Stimulated activated CD4-positive, alpha-beta T cell treated with anti-CD3 and anti-CD28 coated beads, Interleukin-4, amount 100 ng/mL, for 1 hour (primary cell): ENCODE data around the gene FSHR.
A peak's percentile ranks its signal among the peaks of the same experiment; 100 is the strongest.

ENCODE experiments used
- DNase-seq: peaks from one replicate; pipeline ENCODE4 v3.0.0-alpha.2; 2020

Gene FSHR

DNA sequence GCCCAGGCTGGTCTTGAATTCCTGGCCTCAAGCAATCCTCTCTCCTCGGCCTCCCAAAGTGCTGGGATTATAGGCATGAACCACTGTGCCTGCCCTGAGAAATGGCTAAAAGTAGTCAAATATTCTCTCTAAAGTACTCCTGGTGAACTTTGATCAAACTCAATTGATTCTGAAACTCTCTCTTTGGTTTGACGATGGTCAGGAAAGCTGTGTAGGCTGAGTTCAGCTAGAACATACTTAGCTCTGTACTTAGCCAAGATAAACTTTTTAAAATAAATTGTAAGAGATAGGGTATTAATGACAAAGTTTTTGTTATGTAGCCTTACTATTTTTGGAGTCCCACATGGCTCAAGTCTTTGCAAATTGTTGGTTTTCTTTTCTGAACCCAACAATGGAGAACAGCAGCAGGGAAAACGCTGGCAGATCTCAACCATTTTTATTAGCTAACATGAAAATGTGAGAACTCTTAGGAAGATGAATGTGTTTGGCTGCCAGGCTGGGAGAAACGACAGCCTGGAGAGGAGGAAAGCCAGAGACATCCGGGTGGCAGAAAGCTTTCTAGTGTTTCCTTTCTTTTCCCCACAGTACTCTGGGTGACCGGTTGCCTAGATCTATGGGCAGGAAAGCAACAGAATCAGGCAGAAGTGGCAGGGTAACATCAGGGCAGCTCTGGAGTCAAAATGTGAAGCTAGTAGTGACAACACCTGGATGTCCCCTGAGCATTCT is 205.8 kb downstream of the FSHR start:
- no peak for DNase-seq

DNA sequence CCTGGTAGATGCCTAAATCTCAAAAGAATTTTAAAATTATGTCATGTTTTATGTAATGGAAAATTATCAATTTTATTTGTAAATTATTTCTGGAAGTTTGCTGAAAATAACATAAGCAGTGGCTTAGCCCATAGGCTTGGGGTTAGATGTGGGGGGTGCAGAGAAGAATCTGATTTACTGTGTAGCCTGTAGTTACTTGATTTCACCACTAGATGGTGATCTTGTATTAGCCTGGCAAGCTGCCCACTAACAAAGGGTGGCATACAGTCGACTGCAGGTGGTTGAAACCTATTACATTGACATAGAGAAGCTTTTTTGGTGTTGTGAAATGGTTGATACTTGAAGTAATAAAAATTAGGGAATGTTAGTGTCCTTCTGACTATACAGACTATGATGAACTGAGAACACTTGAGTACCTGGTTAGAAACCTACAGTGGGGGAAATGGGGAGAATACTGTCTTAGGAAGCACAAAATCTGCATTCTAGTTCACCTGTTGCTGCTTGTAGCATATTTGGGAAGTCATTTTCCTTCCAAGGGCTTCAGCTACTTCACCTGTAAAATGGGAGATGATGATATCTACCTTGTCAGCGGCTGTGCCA is 207.8 kb downstream of the FSHR start:
- DNase-seq: peak; percentile 2

DNA sequence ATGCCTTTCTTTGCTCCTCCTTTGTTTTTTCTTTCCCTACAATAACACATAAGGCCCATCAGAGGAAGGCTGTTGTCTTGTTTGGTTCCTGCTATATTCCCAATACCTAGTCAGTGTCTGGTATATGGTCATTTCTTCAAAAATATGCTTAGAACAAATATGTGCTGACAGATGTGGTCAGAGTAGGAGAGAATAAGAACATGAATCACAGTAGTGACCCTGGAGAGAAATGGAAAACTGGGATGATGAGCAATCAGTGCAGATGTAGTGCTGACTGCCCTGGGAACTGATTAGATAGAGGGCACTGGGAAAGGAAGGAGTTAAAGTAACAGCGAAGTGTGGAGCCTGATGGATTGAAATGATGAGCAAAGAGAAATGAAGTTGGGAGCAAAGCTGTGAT is 209.4 kb downstream of the FSHR start:
- DNase-seq: no peak

DNA sequence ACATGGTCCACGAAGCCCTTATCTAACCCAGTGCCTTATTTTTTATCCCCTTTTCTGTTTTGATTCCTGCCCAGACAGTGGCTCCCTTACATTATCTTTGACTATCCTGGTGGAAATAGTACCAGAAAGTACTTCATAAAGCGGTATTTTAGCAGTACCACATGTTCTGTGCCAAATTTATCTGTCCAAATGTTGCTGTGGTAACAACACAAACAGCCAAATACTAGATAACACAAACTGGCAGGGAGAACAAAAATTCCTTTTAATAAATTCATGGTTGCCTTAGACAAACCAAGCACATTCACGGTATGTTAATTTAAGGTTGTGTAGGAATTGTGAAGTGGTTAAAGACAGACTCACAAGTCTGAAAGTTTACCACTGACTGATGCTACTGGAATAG is 210.9 kb downstream of the FSHR start:
- DNase-seq: no peak

DNA sequence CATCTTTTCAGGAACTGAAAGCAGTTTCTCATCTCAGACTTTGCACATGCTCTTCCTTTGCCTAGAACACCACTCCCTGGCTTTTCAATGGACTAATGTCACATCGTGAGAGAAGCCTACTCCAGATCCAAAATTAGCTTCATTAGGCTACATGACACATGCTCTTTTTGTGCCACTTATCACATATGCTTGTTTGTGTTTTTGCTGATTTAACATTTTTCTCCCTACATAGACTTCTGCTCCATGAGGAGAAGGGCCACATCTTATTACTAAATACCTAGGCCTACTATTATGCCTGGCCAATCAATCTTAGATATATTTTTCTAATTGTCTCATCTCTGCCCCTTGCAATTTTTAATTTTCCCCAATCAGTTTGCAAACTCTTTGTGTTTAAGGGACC is 212.4 kb downstream of the FSHR start:
- DNase-seq: no peak

DNA sequence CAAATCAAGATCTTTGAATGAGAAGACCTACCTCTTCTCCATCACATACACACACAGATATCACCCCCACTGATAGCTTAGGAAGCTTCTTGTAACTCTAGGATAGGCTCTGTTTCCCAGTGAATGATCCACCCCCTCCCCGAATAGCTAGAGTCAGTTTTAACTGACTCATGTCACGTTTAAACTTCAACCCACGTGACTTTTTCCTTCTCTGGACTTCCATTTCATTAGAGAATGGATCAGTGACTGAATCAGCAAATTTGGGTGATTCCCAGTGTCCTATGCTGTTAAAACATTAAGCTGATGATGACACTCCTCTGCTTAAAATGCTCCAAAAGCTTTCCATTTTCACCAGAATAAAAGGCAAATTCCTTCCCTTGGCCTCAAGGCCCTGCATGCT is 212.9 kb downstream of the FSHR start:
- no peak for DNase-seq

DNA sequence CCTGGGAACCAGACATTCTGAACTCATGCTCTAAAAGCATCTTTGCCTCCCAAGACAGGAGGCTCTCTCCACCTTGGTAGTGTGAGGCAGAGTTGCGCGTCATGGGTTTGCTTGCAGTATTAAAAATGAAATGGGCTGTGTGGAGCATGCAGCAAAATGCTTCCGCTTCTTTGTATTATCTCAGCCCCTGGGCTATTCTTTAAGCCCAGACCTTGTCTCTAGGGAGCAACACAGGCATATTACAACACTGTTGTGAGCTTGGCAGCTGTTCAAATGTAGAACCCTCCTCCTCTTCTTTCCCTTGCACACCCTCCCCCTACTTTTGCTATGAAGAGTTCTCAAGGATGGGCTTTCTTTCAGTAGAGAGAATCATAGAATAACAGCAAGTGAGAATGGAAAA is 213.7 kb downstream of the FSHR start:
- no peak for DNase-seq

DNA sequence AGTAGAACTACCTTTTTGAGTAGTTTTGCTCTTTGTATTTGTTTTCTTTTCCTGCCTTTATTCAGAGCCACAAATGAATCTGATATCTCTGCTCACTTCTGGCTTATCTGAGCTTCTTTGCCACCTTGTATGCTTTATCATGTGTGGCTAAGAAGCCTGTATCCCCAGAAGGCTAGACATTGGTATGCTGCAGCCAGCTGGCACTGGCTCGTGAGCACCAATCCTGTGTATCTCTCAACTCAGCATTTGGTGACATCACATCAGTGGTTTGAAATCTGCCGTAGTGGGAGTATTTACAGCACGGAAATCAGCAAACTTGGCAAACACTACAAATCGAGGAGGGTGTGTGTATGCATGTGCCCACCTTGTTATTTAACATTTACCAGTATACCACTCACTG is 215.1 kb downstream of the FSHR start:
- DNase-seq: no peak

DNA sequence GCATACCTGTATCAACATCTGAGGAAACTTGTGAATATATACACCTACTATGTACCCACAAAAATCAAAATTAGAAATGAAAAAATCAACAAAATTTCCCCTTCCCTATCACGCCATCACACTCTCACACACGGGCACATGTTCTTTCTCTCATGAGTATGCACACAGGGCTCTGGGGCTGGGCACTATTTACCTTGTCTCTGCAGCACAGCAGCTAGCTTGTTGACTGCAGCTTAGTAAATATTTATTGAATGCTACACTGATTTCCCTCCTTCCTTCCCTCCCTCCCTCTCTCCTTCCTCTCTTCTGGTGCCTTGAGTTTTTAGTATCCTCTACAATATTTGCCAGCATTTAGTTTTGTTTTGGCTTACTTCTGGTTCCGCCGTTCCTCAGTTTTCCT is 216.1 kb downstream of the FSHR start:
- DNase-seq: no peak

DNA sequence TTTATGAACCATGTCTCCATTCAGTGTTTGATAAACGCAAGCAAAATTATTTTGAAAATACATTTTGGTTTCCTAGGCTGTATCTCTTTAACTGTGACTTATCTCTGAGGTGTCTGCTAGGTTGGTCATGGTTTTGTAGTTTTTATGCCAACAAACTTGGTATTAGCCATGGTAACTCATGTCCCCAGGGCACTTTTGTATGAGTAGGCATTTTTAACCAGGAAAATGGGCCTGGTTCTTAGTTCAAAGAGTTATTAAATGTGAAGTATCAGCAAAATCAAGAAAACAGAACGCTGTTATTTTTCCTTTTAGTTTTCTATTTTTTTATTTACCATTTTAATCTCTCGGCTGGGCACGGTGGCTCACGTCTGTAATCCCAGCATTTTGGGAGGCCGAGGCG is 219.5 kb downstream of the FSHR start:
- no peak for DNase-seq

DNA sequence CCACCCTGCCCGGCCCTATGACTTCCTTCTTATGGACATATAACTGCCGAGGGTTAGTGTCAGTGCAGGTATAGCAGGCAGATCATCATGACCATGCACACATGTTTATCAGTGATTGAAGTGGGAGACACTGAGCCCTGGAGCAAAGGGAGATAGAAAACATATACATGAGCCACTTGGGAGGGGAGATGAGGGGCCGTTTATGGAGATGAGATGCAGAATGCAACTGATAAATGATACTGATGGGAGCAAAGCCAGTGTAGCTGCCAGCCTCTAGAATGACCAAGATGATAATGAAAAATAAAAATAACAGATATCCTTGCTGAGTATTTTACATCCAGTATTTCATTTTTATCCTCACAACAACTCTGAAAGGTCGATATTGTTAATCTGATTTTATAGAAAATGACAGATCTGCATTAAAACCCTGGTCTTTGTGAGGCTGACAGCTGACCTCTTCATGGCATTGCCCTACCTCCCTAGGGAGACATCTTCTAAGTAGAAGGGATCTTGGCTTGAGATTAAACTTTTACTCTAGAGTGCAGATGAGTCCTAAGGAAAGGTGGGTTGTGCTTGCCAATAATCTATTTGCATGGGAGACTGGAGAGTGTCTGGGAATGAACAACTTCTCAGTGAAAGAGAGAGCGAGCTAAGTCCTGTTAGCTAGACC is 220.4 kb downstream of the FSHR start:
- no peak for DNase-seq

DNA sequence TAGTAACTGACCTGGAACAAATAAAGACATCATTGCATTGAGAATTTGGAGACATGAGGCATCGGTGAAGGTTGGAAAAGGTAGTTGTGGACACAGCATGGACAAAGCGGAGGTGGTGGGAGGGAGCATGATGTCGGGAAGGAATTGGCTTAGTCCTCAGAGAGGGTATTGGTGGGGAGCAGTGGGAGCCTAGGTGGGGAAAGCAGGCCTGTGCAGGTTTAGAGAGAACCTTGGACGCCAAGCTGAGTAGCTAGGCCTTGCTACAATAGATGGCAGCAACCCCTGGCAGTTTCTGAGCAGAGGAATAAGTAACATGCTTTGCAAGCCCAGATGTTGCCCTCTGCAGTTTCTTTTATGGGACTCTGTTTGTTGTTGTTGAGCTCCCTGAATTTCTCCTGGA is 221.6 kb downstream of the FSHR start:
- no peak for DNase-seq

DNA sequence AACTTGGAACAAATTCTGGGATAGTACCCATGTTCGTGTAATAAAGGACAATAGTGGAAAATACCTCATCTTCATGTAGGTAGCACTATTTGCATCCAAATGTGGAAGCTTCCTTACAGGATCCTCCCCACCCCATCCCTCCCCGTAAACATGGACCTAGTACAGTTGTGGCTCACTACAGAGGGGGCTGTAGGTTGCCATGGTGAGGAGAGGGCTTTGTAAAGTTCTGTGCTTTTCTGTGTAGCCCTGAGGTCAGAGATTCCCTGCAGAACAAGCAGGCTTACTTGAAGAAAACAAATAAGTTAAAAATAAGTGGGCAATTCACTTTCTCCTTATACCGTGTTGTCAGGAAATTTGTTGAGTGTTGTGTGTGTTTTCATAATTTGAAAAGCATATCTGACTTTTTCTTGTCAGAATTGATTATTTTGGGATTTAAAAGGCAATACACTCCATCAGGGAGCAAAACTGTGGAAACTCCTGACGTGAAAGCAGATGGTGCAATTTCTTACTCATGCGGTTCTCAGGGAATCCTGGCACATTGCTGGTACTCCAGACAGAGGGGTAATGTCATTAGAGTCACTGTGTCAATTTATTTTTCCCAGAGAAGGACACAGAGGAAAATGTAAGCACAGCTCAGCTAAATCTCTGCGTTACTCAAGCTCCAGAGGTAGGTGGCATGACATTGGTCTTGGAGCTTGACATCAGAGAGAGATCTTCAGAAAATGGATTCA is 224.6 kb downstream of the FSHR start:
- no peak for DNase-seq

DNA sequence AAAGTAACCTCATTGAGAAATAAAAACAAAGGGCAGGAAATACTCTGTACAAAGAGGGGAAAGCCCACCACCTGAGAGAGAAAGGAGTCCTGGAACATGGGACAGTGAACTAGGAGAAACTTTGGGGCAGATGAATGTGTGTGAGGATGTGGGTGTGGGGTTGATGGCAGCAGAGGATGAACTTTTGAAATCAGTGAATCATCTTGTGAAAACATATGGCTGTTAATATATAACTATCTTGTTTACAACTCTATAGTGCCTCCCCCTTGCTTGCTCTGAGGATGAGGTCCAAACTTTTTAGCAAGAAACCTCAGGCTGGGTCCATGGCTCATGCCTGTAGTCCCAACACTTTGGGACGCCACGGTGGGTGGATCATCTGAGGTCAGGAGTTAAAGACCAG is 227.0 kb downstream of the FSHR start:
- DNase-seq: no peak

DNA sequence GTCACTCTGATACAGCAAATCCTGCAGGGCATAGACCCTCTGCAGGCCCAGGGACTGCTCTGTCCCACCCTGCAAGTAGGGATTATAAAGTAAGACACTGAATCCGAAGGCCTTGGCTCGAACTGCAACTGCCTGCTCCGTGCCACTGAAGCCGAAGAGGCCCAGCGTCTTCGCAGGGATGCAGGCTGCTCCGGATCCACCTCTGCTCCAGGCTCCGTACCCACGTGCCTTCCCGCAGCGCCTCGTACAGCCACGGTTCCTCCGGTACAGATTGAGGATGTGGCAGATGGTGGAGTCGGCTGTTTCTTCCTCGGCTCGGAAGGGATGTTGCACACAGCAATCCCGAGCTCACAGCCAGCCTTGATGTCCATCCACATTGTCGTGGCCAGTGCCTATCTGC is 238.4 kb downstream of the FSHR start:
- DNase-seq: no peak

DNA sequence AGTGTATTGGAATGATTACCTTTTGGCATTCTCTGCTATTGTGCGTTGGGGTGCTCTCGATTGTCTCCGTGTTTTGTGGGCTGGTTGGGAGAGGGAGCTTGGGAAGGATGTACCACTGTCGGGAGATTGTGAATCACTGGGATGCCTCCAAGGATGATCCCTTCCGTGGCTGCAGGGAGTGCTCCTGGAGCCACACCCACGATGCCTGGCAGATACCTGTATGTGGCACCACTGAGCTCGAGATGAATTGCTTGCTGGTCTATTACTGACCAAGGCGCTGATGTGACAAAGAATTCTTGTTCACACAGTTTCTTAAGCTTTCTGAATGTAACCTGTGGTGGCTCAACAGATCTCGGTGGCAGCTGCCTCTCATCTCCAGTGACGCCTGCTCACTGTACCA is 239.1 kb downstream of the FSHR start:
- no peak for DNase-seq

DNA sequence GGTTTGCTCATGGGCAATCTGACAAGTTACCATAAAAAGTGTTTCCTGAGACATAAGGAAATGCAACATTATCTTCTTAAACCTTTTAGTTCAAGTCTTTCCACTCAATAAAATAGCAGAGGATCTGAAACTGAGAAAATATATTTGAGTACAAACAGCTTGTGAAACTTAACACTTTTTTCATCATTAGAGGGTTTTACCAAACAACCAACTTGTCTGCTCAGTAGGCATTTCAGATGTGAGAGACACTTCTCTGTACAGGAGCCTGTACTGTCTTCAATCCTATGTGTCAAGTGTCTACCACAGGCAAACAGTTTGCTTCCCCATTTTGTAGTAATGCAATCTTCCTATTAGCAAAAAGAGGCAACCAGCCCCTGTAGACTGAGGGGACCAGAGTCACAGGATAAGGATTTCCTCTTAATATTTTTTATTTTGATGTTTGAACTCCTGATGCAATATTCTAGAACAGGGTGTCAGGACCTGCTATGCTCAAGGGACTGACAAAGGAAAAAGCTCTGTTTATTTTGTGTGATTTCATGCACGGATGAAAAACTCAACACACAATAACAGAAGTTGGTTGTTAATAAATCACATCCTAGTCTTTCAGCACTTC is 239.7 kb downstream of the FSHR start:
- DNase-seq: no peak
